Measurements from ENCODE around the gene IRAK2. TPM values are rescaled to one million over a fixed set of nuclear protein-coding genes. Genes with fewer than 3 reads are reported as not detected.

The IRAK2 gene
- total RNA-seq, 2 experiments from 2014 or later, result 5.1 to 5.2 TPM

DNA sequence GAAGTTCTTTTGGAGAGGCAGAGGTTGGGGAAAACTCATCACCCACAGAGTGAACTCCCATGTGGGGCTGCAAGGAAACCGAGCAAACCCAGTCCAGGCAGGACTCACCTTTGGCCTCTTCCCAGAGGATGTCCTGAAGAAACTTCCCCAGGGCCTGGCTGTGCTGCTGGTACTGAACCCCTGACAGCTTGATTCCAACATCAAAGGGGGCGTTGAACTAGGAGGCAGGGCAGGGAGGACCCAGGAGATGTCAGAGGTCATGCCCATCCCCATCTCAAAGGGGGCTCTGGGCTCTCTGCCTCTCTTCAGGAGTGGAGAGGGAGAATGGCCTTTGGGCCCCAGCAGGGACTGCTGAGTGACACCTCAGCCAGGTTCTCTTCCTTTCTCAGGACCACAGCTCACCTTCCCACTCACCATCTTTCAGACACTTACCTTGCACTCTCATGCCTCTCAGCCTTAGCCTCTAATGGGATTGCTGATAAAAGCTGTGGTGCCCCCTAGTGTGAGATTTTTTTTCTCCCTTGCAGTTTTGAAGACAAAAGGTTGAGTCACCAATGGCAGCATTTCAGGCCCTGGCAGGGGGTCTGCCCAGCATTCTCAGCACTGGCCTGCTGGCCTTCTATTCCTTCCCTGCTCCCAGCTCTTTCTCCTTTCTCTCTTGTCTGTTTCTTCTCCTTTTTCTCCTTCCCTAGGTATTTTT is 122.0 kb downstream of the IRAK2 start:
- H3K27ac Mint-ChIP-seq, result peak overlapping the region; percentile 14
- H3K36me3 Mint-ChIP-seq (ENCODE audit: low read depth), result peaks cover 51% of the 10 kb centered on the region
- ChIA-PET POLR2A (interaction anchor here (1.2 to 4.4 kb wide), 3 partner anchors 24 to 145 kb away, joined by 3 to 16 read pairs (median 6); partner anchors contain the start of gene VHL), CTCF (interaction anchor here (1.2 kb wide), 1 partner anchor 23 kb away, joined by 4 read pairs; no protein-coding TSS in a partner anchor)
- DNase-seq, result peak; percentile 45
- peaks cover 42% of the 10 kb centered on the region for H3K4me1 Mint-ChIP-seq
- no peak overlapping the region for H3K4me3 Mint-ChIP-seq
- no peaks in the 10 kb centered on the region for H3K27me3 Mint-ChIP-seq
- H3K9me3 Mint-ChIP-seq, result no peaks in the 10 kb centered on the region

GRCh38 chr3:10287936-10288574 is 123.3 kb downstream of the IRAK2 start:
- no peak for DNase-seq
- peaks cover 51% of the 10 kb centered on the region for H3K36me3 Mint-ChIP-seq (ENCODE audit: low read depth)
- no peak overlapping the region for H3K4me3 Mint-ChIP-seq
- H3K27ac Mint-ChIP-seq, result no peak overlapping the region
- H3K9me3 Mint-ChIP-seq, result no peaks in the 10 kb centered on the region
- H3K27me3 Mint-ChIP-seq, result no peaks in the 10 kb centered on the region
- ChIA-PET CTCF (interaction anchor here (1.3 kb wide), 1 partner anchor 461 kb away, joined by 4 read pairs; no protein-coding TSS in a partner anchor), POLR2A (interaction anchor here (0.7 kb wide), 1 partner anchor 203 kb away, joined by 4 read pairs; no protein-coding TSS in a partner anchor)
- H3K4me1 Mint-ChIP-seq, result peaks cover 41% of the 10 kb centered on the region

- CTCF ChIA-PET, result interaction anchor here (1.3 kb wide), 1 partner anchor 461 kb away, joined by 4 read pairs; no protein-coding TSS in a partner anchor
- H3K9me3 Mint-ChIP-seq, result no peaks in the 10 kb centered on the region
- H3K4me3 Mint-ChIP-seq, result no peak overlapping the region
- POLR2A ChIA-PET, result no interaction called here
- peaks cover 36% of the 10 kb centered on the region for H3K4me1 Mint-ChIP-seq
- no peak for DNase-seq
- no peak overlapping the region for H3K27ac Mint-ChIP-seq
- peaks cover 46% of the 10 kb centered on the region for H3K36me3 Mint-ChIP-seq (ENCODE audit: low read depth)
- H3K27me3 Mint-ChIP-seq, result no peaks in the 10 kb centered on the region
Measured at GRCh38 chr3:10288575-10288960, 123.8 kb downstream of the IRAK2 start.

GRCh38 chr3:10289077-10289476 is 124.4 kb downstream of the IRAK2 start:
- Mint-ChIP-seq H3K4me3 (no peak overlapping the region), H3K27me3 (no peaks in the 10 kb centered on the region), H3K36me3 (ENCODE audit: low read depth) (peaks cover 46% of the 10 kb centered on the region), H3K27ac (no peak overlapping the region), H3K9me3 (no peaks in the 10 kb centered on the region), H3K4me1 (peaks cover 31% of the 10 kb centered on the region)
- ChIA-PET POLR2A (interaction anchor here (1.7 kb wide), 1 partner anchor 41 kb away, joined by 4 read pairs; the partner anchor contains the start of gene TATDN2), CTCF (interaction anchor here (1.3 kb wide), 1 partner anchor 462 kb away, joined by 4 read pairs; no protein-coding TSS in a partner anchor)
- no peak for DNase-seq

DNA sequence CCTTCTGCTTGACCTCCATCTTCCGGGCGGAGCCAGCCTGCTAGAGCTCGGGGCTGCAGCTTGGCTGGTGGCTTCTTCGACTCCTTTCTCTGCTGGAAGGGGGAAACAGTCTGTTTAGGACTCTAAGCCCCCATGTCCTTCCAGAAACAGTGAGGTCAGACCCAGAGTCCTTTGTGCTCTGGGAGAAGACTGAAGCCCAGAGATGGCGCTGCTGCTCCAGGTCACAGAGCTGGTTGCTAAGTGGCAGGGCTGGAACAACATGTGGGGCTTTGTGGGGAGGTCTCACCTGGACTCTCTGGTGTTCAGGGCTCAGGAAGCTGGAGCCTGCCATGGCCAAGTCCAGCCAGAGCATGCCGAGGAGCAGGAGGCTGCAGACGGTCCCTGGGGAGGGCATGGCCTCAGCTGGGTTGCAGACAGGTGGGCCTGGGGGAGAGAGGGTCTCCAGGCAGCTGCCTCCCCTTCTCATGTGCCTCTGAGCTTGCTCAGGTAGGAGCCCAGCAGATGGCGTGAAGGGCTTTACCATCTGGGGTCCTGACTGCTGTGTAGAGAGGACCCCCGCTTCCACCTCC is 125.2 kb downstream of the IRAK2 start:
- Mint-ChIP-seq H3K27ac (no peak overlapping the region), H3K4me3 (no peak overlapping the region), H3K4me1 (peaks cover 23% of the 10 kb centered on the region), H3K36me3 (ENCODE audit: low read depth) (peaks cover 48% of the 10 kb centered on the region), H3K27me3 (no peaks in the 10 kb centered on the region), H3K9me3 (no peaks in the 10 kb centered on the region)
- POLR2A ChIA-PET, result interaction anchor here (1.2 to 1.7 kb wide), 2 partner anchors 42 to 148 kb away, joined by 3 to 4 read pairs; partner anchors contain the start of genes TATDN2 and VHL
- DNase-seq, result no peak
- CTCF ChIA-PET, result interaction anchor here (2.0 kb wide), 1 partner anchor 26 kb away, joined by 5 read pairs; no protein-coding TSS in a partner anchor

GRCh38 chr3:10290481-10291176 is 125.9 kb downstream of the IRAK2 start:
- ChIA-PET POLR2A (interaction anchor here (1.2 to 1.7 kb wide), 2 partner anchors 42 to 149 kb away, joined by 3 to 4 read pairs; partner anchors contain the start of genes TATDN2 and VHL), CTCF (interaction anchor here (2.0 kb wide), 1 partner anchor 27 kb away, joined by 5 read pairs; no protein-coding TSS in a partner anchor)
- no peak for DNase-seq
- no peak overlapping the region for H3K27ac Mint-ChIP-seq
- peaks cover 16% of the 10 kb centered on the region for H3K4me1 Mint-ChIP-seq
- no peaks in the 10 kb centered on the region for H3K27me3 Mint-ChIP-seq
- H3K4me3 Mint-ChIP-seq, result no peak overlapping the region
- H3K36me3 Mint-ChIP-seq (ENCODE audit: low read depth), result peaks cover 48% of the 10 kb centered on the region
- H3K9me3 Mint-ChIP-seq, result no peaks in the 10 kb centered on the region

GRCh38 chr3:10291641-10292040 is 126.9 kb downstream of the IRAK2 start:
- peak overlapping the region; percentile 21 for H3K27ac Mint-ChIP-seq
- peaks cover 50% of the 10 kb centered on the region for H3K36me3 Mint-ChIP-seq (ENCODE audit: low read depth)
- no peaks in the 10 kb centered on the region for H3K9me3 Mint-ChIP-seq
- no peak for DNase-seq
- H3K27me3 Mint-ChIP-seq, result no peaks in the 10 kb centered on the region
- ChIA-PET POLR2A (no interaction called here), CTCF (interaction anchor here (2.0 kb wide), 1 partner anchor 28 kb away, joined by 5 read pairs; no protein-coding TSS in a partner anchor)
- peaks cover 12% of the 10 kb centered on the region for H3K4me1 Mint-ChIP-seq
- no peak overlapping the region for H3K4me3 Mint-ChIP-seq

DNA sequence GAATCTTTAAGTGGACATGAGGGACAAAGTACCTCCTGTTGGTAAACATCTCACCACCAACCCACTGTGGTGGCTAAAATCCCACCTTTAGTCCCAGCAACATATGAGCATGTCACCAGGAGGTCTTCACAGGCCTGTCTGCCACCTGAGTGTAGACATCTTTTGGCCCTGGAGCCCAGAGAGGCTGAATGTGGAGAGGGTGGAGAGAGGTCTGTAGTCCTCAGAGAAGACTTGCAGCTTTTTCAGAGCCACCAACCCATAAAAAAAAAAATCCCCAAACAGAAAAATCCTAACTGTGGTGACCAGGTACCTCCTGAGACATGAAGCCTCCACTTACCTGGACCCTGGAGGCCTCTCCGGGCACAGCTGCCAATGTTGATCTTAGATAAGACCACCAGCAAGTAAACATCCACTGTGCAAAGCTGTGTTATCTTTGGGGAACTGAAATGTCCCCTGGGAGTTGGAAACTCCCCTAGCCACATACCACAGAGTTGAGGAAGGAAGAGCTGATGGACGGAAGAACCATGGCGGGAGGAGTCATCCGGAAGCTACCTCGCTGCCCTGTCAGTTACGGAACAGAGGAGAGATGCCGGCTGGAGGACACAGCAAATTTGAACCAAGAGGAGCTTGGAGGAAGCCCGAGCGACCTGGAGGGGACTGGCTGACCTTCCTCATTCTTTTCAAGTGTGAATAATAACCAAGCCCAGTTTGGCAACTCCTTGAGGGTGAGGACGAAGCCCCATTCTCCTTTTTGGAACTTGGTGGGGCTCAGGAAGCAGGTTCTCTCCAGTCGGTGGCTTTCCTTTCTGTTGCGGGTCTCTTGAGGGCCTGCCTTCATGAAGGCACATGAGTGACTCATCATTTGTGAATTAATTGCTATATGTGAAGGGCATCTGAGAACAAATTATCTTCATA is 128.0 kb downstream of the IRAK2 start, which contains the start of gene GHRL:
Gene GHRL, minus strand, starts transcription at position 443 of the 915 bp plus-strand sequence. CDS start 2,767 bp downstream, outside the sequence.
- Mint-ChIP-seq H3K9me3 (no peaks in the 10 kb centered on the region), H3K4me1 (peaks cover 7% of the 10 kb centered on the region), H3K27ac (peak within 1 kb of the TSS; percentile 72), H3K36me3 (ENCODE audit: low read depth) (peaks cover 51% of the 10 kb centered on the region), H3K4me3 (no peak within 1 kb of the TSS), H3K27me3 (no peaks in the 10 kb centered on the region)
- no peak for DNase-seq
- CTCF ChIA-PET, result interaction anchor here (1.4 kb wide), 1 partner anchor 28 kb away, joined by 3 read pairs; the partner anchor contains the start of gene SEC13
- POLR2A ChIA-PET, result interaction anchor here (0.8 to 1.4 kb wide), 5 partner anchors 8 to 151 kb away, joined by 3 to 4 read pairs (median 4); partner anchors contain the start of genes SEC13 and VHL

Other genes starting within 250 kb of the IRAK2 start
- gene IL17RC, start 247.8 kb upstream of the IRAK2 start, total RNA-seq, result under 1 TPM; 0.23 to 0.45 TPM
- gene CRELD1, start 231.1 kb upstream of the IRAK2 start, total RNA-seq, result 10 to 100 TPM; 15.9 to 17.1 TPM
- gene PRRT3, start 212.5 kb upstream of the IRAK2 start, total RNA-seq, result 1 to 10 TPM; 5.4 to 6.1 TPM
- 10 to 100 TPM; 55.5 to 59.5 TPM for gene EMC3, start 178.1 kb upstream of the IRAK2 start, total RNA-seq
- gene FANCD2, start 138.5 kb upstream of the IRAK2 start, total RNA-seq, result 10 to 100 TPM; 54.3 to 60.8 TPM
- gene FANCD2OS, start 56.7 kb upstream of the IRAK2 start, total RNA-seq, result not detected
- gene BRK1, start 49.2 kb upstream of the IRAK2 start, total RNA-seq, result 100 to 1,000 TPM; 117 to 118 TPM
- gene VHL, start 23.1 kb upstream of the IRAK2 start, total RNA-seq, result 10 to 100 TPM; 68.5 to 73.2 TPM
- 10 to 100 TPM; 57.1 to 59.5 TPM for gene TATDN2, start 83.5 kb downstream of the IRAK2 start, total RNA-seq
- gene GHRL, start 128.0 kb downstream of the IRAK2 start, total RNA-seq, result under 1 TPM; 0.91 to 0.95 TPM
- 10 to 100 TPM; 84.0 to 88.8 TPM for gene SEC13, start 156.2 kb downstream of the IRAK2 start, total RNA-seq